ENCODE results near the gene ARHGAP33. TPM values are rescaled to one million over a fixed set of nuclear protein-coding genes. Genes with fewer than 3 reads are reported as not detected.
"Not testable (repeated sequence)": the region's sequence is repeated elsewhere in the genome, so short reads cannot be mapped to it uniquely, and the experiment has no call there.

The ARHGAP33 gene
- total RNA-seq, 4 donors from 2014 or later = 4.2 to 16.0 (median 13.0) TPM

GRCh38 chr19:35792312-35792711 is 16.9 kb downstream of the ARHGAP33 start:
- H3K4me3 ChIP-seq (replicated peaks in 1 of 3) = no peak overlapping the region
- H3K36me3 ChIP-seq = no peaks in the 10 kb centered on the region
- intact Hi-C loops (cut with DNase I) = no loop called here
- 79 to 83% methylated on average over 8 to 11 of the region's 15 CpGs for WGBS, 2 donors
- H3K27me3 ChIP-seq = peaks cover 6% of the 10 kb centered on the region
- H3K27ac ChIP-seq = no peak overlapping the region
- no peaks in the 10 kb centered on the region for H3K9me3 ChIP-seq
- no peak for DNase-seq
- TF ChIP-seq CTCF (IDR thresholded peaks at IDR 0.05) = no peak
- no peak for TF ChIP-seq POLR2A (IDR thresholded peaks at IDR 0.05)
- H3K4me1 ChIP-seq = peaks cover 0 to 8% of the 10 kb centered on the region in 2 donors

- Histone ChIP-seq H3K4me3 (replicated peaks in 1 of 3) (no peak overlapping the region), H3K9me3 (no peaks in the 10 kb centered on the region), H3K4me1 (peaks cover 0 to 8% of the 10 kb centered on the region in 2 donors), H3K27ac (no peak overlapping the region), H3K27me3 (peaks cover 7% of the 10 kb centered on the region), H3K36me3 (no peaks in the 10 kb centered on the region)
- WGBS, 2 donors = 66 to 90% methylated on average over 2 to 3 of the region's 8 CpGs
- DNase-seq = no peak
- no peak for TF ChIP-seq POLR2A (IDR thresholded peaks at IDR 0.05)
- no peak for TF ChIP-seq CTCF (IDR thresholded peaks at IDR 0.05)
- intact Hi-C loops (cut with DNase I) = no loop called here
Observed at GRCh38 chr19:35792888-35793287, 17.5 kb downstream of the ARHGAP33 start.

- TF ChIP-seq POLR2A (IDR thresholded peaks at IDR 0.05) (no peak), CTCF (IDR thresholded peaks at IDR 0.05) (no peak)
- Histone ChIP-seq H3K4me3 (replicated peaks in 1 of 3) (no peak overlapping the region), H3K27ac (no peak overlapping the region), H3K36me3 (no peaks in the 10 kb centered on the region), H3K9me3 (no peaks in the 10 kb centered on the region), H3K27me3 (peaks cover 7% of the 10 kb centered on the region), H3K4me1 (peaks cover 0 to 8% of the 10 kb centered on the region in 2 donors)
- 82 to 88% methylated on average over 7 of the region's 7 CpGs for WGBS, 2 donors
- DNase-seq = no peak
- intact Hi-C loops (cut with DNase I) = no loop called here
Observed at GRCh38 chr19:35793381-35794165, 18.2 kb downstream of the ARHGAP33 start.

- H3K27ac ChIP-seq; DNase-seq; H3K27me3 ChIP-seq; H3K36me3 ChIP-seq; H3K4me1 ChIP-seq; H3K4me3 ChIP-seq (replicated peaks in 1 of 3); H3K9me3 ChIP-seq; intact Hi-C loops (cut with DNase I): not testable (repeated sequence)
- 80 to 94% methylated on average over 1 of the region's 1 CpG for WGBS, 2 donors
Observed at GRCh38 chr19:35795564-35795963, 20.2 kb downstream of the ARHGAP33 start.

- Histone ChIP-seq H3K27me3 (peaks cover 7% of the 10 kb centered on the region), H3K9me3 (no peaks in the 10 kb centered on the region), H3K27ac (no peak overlapping the region), H3K4me1 (no peaks in the 10 kb centered on the region), H3K4me3 (replicated peaks in 1 of 3) (no peak overlapping the region), H3K36me3 (no peaks in the 10 kb centered on the region)
- WGBS, 2 donors = 14 to 28% methylated on average over 39 of the region's 39 CpGs
- DNase-seq = no peak
- no peak for TF ChIP-seq POLR2A (IDR thresholded peaks at IDR 0.05)
- TF ChIP-seq CTCF (IDR thresholded peaks at IDR 0.05) = no peak
- intact Hi-C loops (cut with DNase I) = no loop called here
Observed at GRCh38 chr19:35796645-35797542, 21.5 kb downstream of the ARHGAP33 start.

All from thyroid gland (tissue), 4 donors.